HepG2 (cell line): ENCODE measurements around the gene ZCCHC12. TPM values are rescaled to one million over a fixed set of nuclear protein-coding genes. Genes with fewer than 3 reads are reported as not detected.

Source experiments
- ATAC-seq: fragments of 200-7000 bp; cut with Tn5 transposase; 3 replicates; pipeline ENCODE4 v1.9.1; 2020; ENCODE audit warnings: mild to moderate bottlenecking, moderate library complexity
- BruUV-seq: library from RNA; stranded (reverse); fragments of 400-500 nt; replicated peaks from 2 replicates; lab custom pipeline; 2021; lab: Mats Ljungman, UMichigan
- CTCF ChIA-PET: fragments of 300-600 bp; formaldehyde crosslinking; extraction: SDS; loops from one replicate; lab custom pipeline; 2021; ENCODE audit warnings: low total read pairs, inconsistent platforms, low intra/inter-chr PET ratio; lab: Yijun Ruan, JAX
- POLR2A ChIA-PET: fragments of 350-600 bp; sonication (Branson Sonifier 250); formaldehyde crosslinking; loops from one replicate; lab custom pipeline; 2020; ENCODE audit warnings: antibody characterized with exemption, inconsistent platforms; lab: Yijun Ruan, JAX
- DNase-seq: peaks from one replicate; pipeline ENCODE4 v3.0.0-alpha.2; 2015; ENCODE audit warnings: low spot score
- FAIRE-seq: peaks from 3 replicates; lab custom pipeline; 2011; peaks lifted over from hg19 to GRCh38; lab: Jason Lieb, UNC
- H2AFZ ChIP-seq: one replicate; pipeline ENCODE4 v1.6.1; 2011; ENCODE audit warnings: low read length, inconsistent platforms
- H3K27ac ChIP-seq: fragments of 300-600 bp; 3 replicates; pipeline ENCODE4 v1.8.0; 2011; ENCODE audit warnings: mixed run types, mild to moderate bottlenecking, mixed read lengths, low read length, inconsistent platforms; ENCODE audit not compliant: insufficient read depth; ENCODE audit errors: extremely low read length
- H3K27me3 ChIP-seq, 2 experiments: fragments of 200-600 bp in 1 of 2; 2 replicates in 1 of 2; 3 replicates in 1 of 2; pipeline versions ENCODE4 v1.6.0 to v1.8.0; 2011; ENCODE audit warnings: low read length in 2 of 2, mild to moderate bottlenecking in 2 of 2, moderate library complexity in 2 of 2, inconsistent platforms in 1 of 2; ENCODE audit not compliant: insufficient read depth in 2 of 2, control insufficient read depth in 1 of 2
- H3K36me3 ChIP-seq, 2 experiments: fragments of 200-600 bp in 1 of 2; replicated peaks in 1 of 2; 2 replicates in 1 of 2; 3 replicates in 1 of 2; pipeline versions ENCODE4 v1.5.1 to v1.8.0; 2011; ENCODE audit warnings: low read length in 2 of 2, inconsistent platforms in 1 of 2; ENCODE audit not compliant: insufficient read depth in 2 of 2, control insufficient read depth in 1 of 2
- H3K4me1 ChIP-seq: 2 replicates; pipeline ENCODE4 v1.5.1; 2012; ENCODE audit warnings: low read length, inconsistent platforms; ENCODE audit not compliant: insufficient read depth
- H3K4me2 ChIP-seq: 2 replicates; pipeline ENCODE4 v1.6.0; 2011; ENCODE audit warnings: low read depth, low read length, inconsistent platforms
- H3K4me3 ChIP-seq, 3 experiments: fragments of 200-600 bp in 1 of 3; sonication (generic), shearing (Covaris generic) in 1 of 3; replicated peaks in 1 of 3; 2 replicates each; pipeline ENCODE4 v1.5.1; 2011 to 2016; ENCODE audit warnings: low read length in 3 of 3, inconsistent platforms in 2 of 3, low read depth in 2 of 3, mild to moderate bottlenecking in 2 of 3, control low read depth in 1 of 3, mixed read lengths in 1 of 3; ENCODE audit not compliant: insufficient read depth in 1 of 3
- H3K79me2 ChIP-seq: one replicate; pipeline ENCODE4 v1.6.1; 2011; ENCODE audit warnings: low read length, inconsistent platforms; ENCODE audit not compliant: insufficient read depth
- H3K9ac ChIP-seq: 2 replicates; pipeline ENCODE4 v1.6.0; 2011; ENCODE audit warnings: mild to moderate bottlenecking, low read depth, low read length, inconsistent platforms; ENCODE audit not compliant: insufficient read depth
- H3K9me3 ChIP-seq: 2 replicates; pipeline ENCODE4 v1.5.1; 2012; ENCODE audit warnings: mild to moderate bottlenecking, low read length
- H4K20me1 ChIP-seq: 2 replicates; pipeline ENCODE4 v1.6.0; 2011; ENCODE audit warnings: inconsistent platforms, mild to moderate bottlenecking, low read length, moderate library complexity; ENCODE audit not compliant: insufficient read depth
- CREB3 ChIP-seq: sonication (generic); formaldehyde crosslinking; IDR thresholded peaks from 2 replicates; pipeline ENCODE4 v1.5.0; 2020; ENCODE audit warnings: missing genetic modification reagents
- EED ChIP-seq: sonication (generic); formaldehyde crosslinking; IDR thresholded peaks from 2 replicates; pipeline ENCODE4 v1.5.0; 2020; ENCODE audit warnings: mild to moderate bottlenecking, missing genetic modification reagents
- HNRNPK ChIP-seq: fragments of 200-400 bp; formaldehyde crosslinking; IDR thresholded peaks from 2 replicates; pipeline ENCODE4 v1.6.1; 2018; ENCODE audit warnings: low read length, low read depth, moderate library complexity, mild to moderate bottlenecking; ENCODE audit not compliant: poor library complexity, severe bottlenecking
- NFKBIZ ChIP-seq: IDR thresholded peaks from 2 replicates; pipeline ENCODE4 v1.6.1; 2018; ENCODE audit warnings: missing genetic modification reagents, missing compliant biosample characterization
- RXRA ChIP-seq: sonication (generic); formaldehyde crosslinking; IDR thresholded peaks from 2 replicates; pipeline ENCODE4 v1.5.1; 2020; ENCODE audit warnings: missing genetic modification reagents
- ZBTB10 ChIP-seq: sonication (generic); formaldehyde crosslinking; IDR thresholded peaks from 2 replicates; pipeline ENCODE4 v1.4.0; 2020; ENCODE audit warnings: missing genetic modification reagents, borderline replicate concordance
- ZNF432 ChIP-seq: sonication (generic); formaldehyde crosslinking; IDR thresholded peaks from 2 replicates; pipeline ENCODE4 v1.5.0; 2020; ENCODE audit warnings: missing genetic modification reagents, mild to moderate bottlenecking, borderline replicate concordance
- ZNF766 ChIP-seq: sonication (generic); formaldehyde crosslinking; IDR thresholded peaks from 2 replicates; pipeline ENCODE4 v1.5.0; 2020; ENCODE audit warnings: missing genetic modification reagents, borderline replicate concordance
- WGBS: methylation state at CpG from one replicate; pipeline ENCODE4 v1.1.6; 2017; ENCODE audit warnings: low lambda C conversion rate; 5-methylcytosine and 5-hydroxymethylcytosine counted together
- in situ Hi-C: cut with HindIII; loops from 2 replicates; pipeline ENCODE4 v1.10.0; 2017; ENCODE audit warnings: low pct_unique_long_range_greater_than_20kb; ENCODE audit not compliant: extremely low pct_ligation_motif_present
- intact Hi-C: fragments of 100-400 bp; cut with micrococcal nuclease; formaldehyde crosslinking; loops from one replicate; pipeline ENCODE4 v1.10.0; 2022; ENCODE audit not compliant: unreplicated experiment
- polyA plus RNA-seq, 8 experiments: library from polyadenylated mRNA; depleted of rRNA in 3 of 8; stranded (reverse) in 7 of 8; unstranded in 1 of 8; fragments of >200 nt; fragmentation: Illumina TruSeq in 4 of 8; extraction: Trizol in 4 of 8; gene quantifications; 2 replicates each; pipeline versions ENCODE4 v1.2.1 to v1.2.3, GENCODE V29; 2011 to 2016; ENCODE audit warnings: low read depth in 4 of 8, missing spikeins in 1 of 8, mixed read lengths in 1 of 8; ENCODE audit not compliant: insufficient read depth in 1 of 8
- total RNA-seq, 5 experiments: library from RNA; depleted of rRNA; stranded (reverse); fragments of >200 nt; fragmentation: Illumina TruSeq; extraction: Trizol; gene quantifications; 2 replicates each; pipeline ENCODE4 v1.2.3, GENCODE V29; 2016; ENCODE audit warnings: low read depth in 1 of 5
- TF ChIP-seq, protein P1 (sequence below): sonication (generic); formaldehyde crosslinking; IDR thresholded peaks from 2 replicates; pipeline ENCODE4 v1.4.0; 2020; ENCODE audit warnings: missing genetic modification reagents, borderline replicate concordance
- TF ChIP-seq, protein P2 (sequence below): sonication (generic); formaldehyde crosslinking; IDR thresholded peaks from 2 replicates; pipeline ENCODE4 v1.5.1; 2020; ENCODE audit warnings: missing genetic modification reagents, mild to moderate bottlenecking, borderline replicate concordance

The ZCCHC12 gene
- total and polyA plus RNA-seq, 2 of the 13 experiments (the other 11 are each of a cell fraction or from before 2014, with no cell fraction given): 0.05 to 0.20 TPM

DNA sequence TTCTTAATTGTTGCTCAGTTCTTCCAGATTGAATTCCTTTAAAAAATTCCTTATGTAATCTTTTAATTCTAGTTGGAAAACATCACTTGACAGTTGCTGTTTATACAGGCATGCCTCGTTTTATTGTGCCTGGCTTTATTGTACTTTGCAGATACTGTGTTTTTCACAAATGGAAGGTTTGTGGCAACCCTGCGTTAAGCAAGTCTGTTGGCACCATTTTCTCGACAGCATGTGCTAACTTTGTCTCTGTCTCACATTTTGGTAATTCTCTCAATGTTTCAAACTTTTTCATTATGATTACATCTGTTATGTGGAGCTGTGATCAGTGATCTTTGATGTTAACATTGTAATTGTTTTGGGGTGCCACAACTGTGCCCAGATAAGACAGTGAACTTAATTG lies 33.4 kb downstream of the ZCCHC12 start (continued):
- no peak for TF ChIP-seq ZBTB10 (CRISPR knock-in tag)
- TF ChIP-seq ZNF766: no peak
- no peak for TF ChIP-seq ZNF432 (CRISPR knock-in tag)
- TF ChIP-seq, protein P1, sequence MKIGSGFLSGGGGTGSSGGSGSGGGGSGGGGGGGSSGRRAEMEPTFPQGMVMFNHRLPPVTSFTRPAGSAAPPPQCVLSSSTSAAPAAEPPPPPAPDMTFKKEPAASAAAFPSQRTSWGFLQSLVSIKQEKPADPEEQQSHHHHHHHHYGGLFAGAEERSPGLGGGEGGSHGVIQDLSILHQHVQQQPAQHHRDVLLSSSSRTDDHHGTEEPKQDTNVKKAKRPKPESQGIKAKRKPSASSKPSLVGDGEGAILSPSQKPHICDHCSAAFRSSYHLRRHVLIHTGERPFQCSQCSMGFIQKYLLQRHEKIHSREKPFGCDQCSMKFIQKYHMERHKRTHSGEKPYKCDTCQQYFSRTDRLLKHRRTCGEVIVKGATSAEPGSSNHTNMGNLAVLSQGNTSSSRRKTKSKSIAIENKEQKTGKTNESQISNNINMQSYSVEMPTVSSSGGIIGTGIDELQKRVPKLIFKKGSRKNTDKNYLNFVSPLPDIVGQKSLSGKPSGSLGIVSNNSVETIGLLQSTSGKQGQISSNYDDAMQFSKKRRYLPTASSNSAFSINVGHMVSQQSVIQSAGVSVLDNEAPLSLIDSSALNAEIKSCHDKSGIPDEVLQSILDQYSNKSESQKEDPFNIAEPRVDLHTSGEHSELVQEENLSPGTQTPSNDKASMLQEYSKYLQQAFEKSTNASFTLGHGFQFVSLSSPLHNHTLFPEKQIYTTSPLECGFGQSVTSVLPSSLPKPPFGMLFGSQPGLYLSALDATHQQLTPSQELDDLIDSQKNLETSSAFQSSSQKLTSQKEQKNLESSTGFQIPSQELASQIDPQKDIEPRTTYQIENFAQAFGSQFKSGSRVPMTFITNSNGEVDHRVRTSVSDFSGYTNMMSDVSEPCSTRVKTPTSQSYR (CRISPR knock-in tag): no peak

GRCh38 chrX:118861338-118861737 lies 37.7 kb downstream of the ZCCHC12 start:
- ChIA-PET CTCF (no interaction called here), POLR2A (no interaction called here)
- in situ Hi-C loops: loop anchor here (25.0 kb wide), 1 partner anchor 126 kb away; no protein-coding TSS in a partner anchor
- Histone ChIP-seq H3K9ac (no peak overlapping the region), H2AFZ (no peak overlapping the region), H4K20me1 (no peaks in the 10 kb centered on the region), H3K4me1 (peaks cover 2% of the 10 kb centered on the region), H3K4me2 (no peak overlapping the region), H3K36me3 (no peaks in the 10 kb centered on the region), H3K4me3 (no peak overlapping the region), H3K9me3 (no peaks in the 10 kb centered on the region), H3K27ac (no peak overlapping the region), H3K27me3 (no peaks in the 10 kb centered on the region), H3K79me2 (no peaks in the 10 kb centered on the region)
- DNase-seq (no peak), FAIRE-seq (no peak), ATAC-seq (no peak)
- WGBS: 71% methylated on average over 2 of the region's 2 CpGs
- TF ChIP-seq HNRNPK (no peak), EED (CRISPR knock-in tag) (no peak), CREB3 (CRISPR knock-in tag) (no peak), RXRA (CRISPR knock-in tag) (no peak), NFKBIZ (CRISPR knock-in tag) (no peak)
- TF ChIP-seq, protein P2, sequence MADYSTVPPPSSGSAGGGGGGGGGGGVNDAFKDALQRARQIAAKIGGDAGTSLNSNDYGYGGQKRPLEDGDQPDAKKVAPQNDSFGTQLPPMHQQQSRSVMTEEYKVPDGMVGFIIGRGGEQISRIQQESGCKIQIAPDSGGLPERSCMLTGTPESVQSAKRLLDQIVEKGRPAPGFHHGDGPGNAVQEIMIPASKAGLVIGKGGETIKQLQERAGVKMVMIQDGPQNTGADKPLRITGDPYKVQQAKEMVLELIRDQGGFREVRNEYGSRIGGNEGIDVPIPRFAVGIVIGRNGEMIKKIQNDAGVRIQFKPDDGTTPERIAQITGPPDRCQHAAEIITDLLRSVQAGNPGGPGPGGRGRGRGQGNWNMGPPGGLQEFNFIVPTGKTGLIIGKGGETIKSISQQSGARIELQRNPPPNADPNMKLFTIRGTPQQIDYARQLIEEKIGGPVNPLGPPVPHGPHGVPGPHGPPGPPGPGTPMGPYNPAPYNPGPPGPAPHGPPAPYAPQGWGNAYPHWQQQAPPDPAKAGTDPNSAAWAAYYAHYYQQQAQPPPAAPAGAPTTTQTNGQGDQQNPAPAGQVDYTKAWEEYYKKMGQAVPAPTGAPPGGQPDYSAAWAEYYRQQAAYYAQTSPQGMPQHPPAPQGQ (CRISPR knock-in tag): no peak
- intact Hi-C loops: no loop called here
- BruUV-seq: no TSS peak
